ENCODE results near the gene ACSM2A.

DNA sequence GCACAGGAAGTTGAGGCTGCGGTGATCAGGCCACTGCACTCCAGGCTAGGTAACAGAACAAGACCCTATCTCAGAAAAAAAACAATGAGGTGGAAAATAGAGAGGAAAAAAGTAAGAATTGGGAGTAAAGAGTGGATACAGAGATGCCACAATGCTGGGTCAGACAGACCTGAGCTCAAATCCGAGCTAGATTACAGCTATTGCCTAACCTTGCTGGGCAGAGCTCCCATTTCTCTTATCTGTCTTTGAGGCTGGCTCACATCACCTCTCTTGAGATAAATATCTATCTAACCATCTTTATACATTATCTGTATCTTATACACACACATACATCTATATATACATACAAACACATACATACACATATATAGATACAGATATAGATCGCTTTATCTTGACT, 65.8 kb downstream of the ACSM2A start:
- TF ChIP-seq POLR2A (IDR thresholded peaks at IDR 0.05) (no peak), CTCF (IDR thresholded peaks at IDR 0.05) (no peak)
